ENCODE results near the gene PANK4. TPM values are rescaled to one million over a fixed set of nuclear protein-coding genes. Genes with fewer than 3 reads are reported as not detected.

The PANK4 gene
- total and polyA plus RNA-seq, 3 donors from 2014 or later = 23.2 to 84.7 (median 65.9) TPM

DNA sequence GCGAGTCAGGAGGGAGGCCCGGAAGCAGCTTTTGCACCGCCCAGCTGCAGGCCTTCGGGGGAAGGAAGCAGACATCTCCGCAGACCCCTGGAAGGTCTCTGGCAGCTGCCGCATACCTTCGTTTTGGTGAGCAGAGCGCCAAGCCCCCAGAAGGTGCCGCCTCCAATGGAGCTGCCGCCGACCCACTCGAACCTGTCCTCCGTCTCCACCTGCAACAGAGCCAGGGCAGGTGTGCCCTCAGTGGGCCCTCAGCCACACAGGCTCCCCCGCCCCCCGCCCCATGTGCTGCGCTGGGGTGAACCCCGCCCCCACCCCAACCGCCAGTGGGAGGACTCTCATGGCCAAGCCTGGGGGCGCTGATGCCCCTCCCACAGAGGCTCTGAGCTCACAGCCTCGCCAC lies 6.2 kb downstream of the PANK4 start:
- TF ChIP-seq, protein P1, sequence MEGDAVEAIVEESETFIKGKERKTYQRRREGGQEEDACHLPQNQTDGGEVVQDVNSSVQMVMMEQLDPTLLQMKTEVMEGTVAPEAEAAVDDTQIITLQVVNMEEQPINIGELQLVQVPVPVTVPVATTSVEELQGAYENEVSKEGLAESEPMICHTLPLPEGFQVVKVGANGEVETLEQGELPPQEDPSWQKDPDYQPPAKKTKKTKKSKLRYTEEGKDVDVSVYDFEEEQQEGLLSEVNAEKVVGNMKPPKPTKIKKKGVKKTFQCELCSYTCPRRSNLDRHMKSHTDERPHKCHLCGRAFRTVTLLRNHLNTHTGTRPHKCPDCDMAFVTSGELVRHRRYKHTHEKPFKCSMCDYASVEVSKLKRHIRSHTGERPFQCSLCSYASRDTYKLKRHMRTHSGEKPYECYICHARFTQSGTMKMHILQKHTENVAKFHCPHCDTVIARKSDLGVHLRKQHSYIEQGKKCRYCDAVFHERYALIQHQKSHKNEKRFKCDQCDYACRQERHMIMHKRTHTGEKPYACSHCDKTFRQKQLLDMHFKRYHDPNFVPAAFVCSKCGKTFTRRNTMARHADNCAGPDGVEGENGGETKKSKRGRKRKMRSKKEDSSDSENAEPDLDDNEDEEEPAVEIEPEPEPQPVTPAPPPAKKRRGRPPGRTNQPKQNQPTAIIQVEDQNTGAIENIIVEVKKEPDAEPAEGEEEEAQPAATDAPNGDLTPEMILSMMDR (IDR thresholded peaks at IDR 0.05) = no peak
- TF ChIP-seq POLR2A (IDR thresholded peaks at IDR 0.05) = no peak
- H3K9me3 ChIP-seq = no peaks in the 10 kb centered on the region
- peaks cover 2% of the 10 kb centered on the region for H3K36me3 ChIP-seq (ENCODE audit: low read depth, missing control alignments)
- no peaks in the 10 kb centered on the region for H3K27me3 ChIP-seq
- H3K4me3 ChIP-seq = no peak overlapping the region
- DNase-seq = no peak
- no peak overlapping the region for H3K27ac ChIP-seq
- WGBS, 2 donors = 94 to 97% methylated on average over 11 to 18 of the region's 20 CpGs
- intact Hi-C loops (cut with DNase I; ENCODE audit: low total_unique reads) = no loop called here
- peaks cover 16% of the 10 kb centered on the region for H3K4me1 ChIP-seq

- 94% methylated on average over 15 to 30 of the region's 30 CpGs for WGBS, 2 donors
- Histone ChIP-seq H3K4me3 (no peak overlapping the region), H3K36me3 (ENCODE audit: low read depth, missing control alignments) (peaks cover 2% of the 10 kb centered on the region), H3K9me3 (no peaks in the 10 kb centered on the region), H3K27me3 (no peaks in the 10 kb centered on the region), H3K27ac (no peak overlapping the region), H3K4me1 (peaks cover 11% of the 10 kb centered on the region)
- intact Hi-C loops (cut with DNase I; ENCODE audit: low total_unique reads) = no loop called here
- TF ChIP-seq POLR2A (IDR thresholded peaks at IDR 0.05) = no peak
- TF ChIP-seq, protein P1 (IDR thresholded peaks at IDR 0.05) = no peak
- DNase-seq = no peak
These were observed 6.7 kb downstream of the PANK4 start for GRCh38 chr1:2519729-2520128.

DNA sequence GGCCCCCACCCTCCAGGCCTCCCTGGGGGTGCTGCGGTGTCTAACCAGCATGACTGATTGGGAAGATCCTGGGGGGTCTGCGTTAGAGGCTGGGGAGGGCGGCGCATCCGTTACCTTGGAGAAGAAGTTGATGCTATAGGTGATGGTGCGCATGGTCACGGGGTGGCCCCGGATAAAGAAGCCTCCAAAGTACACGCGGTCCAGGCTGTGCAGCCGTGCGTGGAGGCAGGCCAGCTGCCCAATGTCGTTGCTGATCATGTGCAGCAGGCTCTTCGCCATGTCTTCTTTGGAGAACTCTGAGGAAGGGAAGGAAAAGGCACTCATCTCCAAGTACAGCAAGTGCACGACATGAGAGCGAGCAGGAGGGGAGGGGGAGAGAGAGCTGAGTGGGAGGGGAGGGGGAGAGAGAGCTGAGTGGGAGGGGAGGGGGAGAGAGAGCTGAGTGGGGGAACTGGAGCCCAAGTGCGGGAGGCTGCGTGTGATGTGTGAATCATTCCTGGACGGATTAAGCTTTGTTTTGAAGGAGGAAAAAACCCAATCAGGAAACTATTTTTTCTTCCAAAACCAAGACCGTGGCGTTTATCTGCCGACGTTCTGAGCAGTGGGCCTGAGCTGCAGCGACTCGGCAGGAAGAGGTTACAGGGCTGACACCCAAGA lies 7.2 kb downstream of the PANK4 start:
- no peak overlapping the region for H3K4me3 ChIP-seq
- intact Hi-C loops (cut with DNase I; ENCODE audit: low total_unique reads) = no loop called here
- DNase-seq = no peak
- 87 to 88% methylated on average over 25 of the region's 25 CpGs for WGBS, 2 donors
- TF ChIP-seq POLR2A (IDR thresholded peaks at IDR 0.05) = no peak
- TF ChIP-seq, protein P1 (IDR thresholded peaks at IDR 0.05) = no peak
- H3K4me1 ChIP-seq = peaks cover 5% of the 10 kb centered on the region
- no peaks in the 10 kb centered on the region for H3K9me3 ChIP-seq
- no peak overlapping the region for H3K27ac ChIP-seq
- H3K27me3 ChIP-seq = no peaks in the 10 kb centered on the region
- H3K36me3 ChIP-seq (ENCODE audit: low read depth, missing control alignments) = peaks cover 2% of the 10 kb centered on the region

- Histone ChIP-seq H3K36me3 (ENCODE audit: low read depth, missing control alignments) (peaks cover 2% of the 10 kb centered on the region), H3K27ac (no peak overlapping the region), H3K9me3 (no peaks in the 10 kb centered on the region), H3K4me3 (no peak overlapping the region), H3K27me3 (no peaks in the 10 kb centered on the region), H3K4me1 (peaks cover 2% of the 10 kb centered on the region)
- TF ChIP-seq POLR2A (IDR thresholded peaks at IDR 0.05) = no peak
- TF ChIP-seq, protein P1 (IDR thresholded peaks at IDR 0.05) = no peak
- DNase-seq = no peak
- intact Hi-C loops (cut with DNase I; ENCODE audit: low total_unique reads) = no loop called here
- WGBS, 2 donors = 93 to 98% methylated on average over 20 to 26 of the region's 26 CpGs
These were observed 7.9 kb downstream of the PANK4 start for GRCh38 chr1:2518528-2518927.

DNA sequence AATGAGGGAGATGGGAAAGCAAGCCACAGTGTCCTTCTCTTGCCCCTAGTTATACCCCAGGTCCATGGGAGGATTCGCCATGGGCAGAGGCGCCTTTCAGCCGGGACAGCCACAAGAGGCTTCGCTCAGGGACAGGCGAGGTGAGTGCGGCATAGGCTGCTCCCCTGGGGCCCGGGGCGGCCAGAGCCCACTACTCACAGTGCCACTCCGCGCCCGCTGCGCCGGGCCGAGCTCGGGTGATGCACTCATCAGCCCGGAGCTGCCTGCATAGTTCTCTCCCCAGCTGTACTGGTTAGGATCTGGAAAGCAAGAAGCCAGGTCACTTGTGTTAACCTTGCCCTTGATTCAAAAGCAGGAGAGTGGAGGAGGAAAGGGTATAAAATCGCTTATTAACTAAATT lies 8.4 kb downstream of the PANK4 start:
- Histone ChIP-seq H3K27me3 (no peaks in the 10 kb centered on the region), H3K27ac (no peak overlapping the region), H3K36me3 (ENCODE audit: low read depth, missing control alignments) (peaks cover 2% of the 10 kb centered on the region), H3K9me3 (no peaks in the 10 kb centered on the region), H3K4me1 (peaks cover 2% of the 10 kb centered on the region), H3K4me3 (no peak overlapping the region)
- intact Hi-C loops (cut with DNase I; ENCODE audit: low total_unique reads) = no loop called here
- no peak for DNase-seq
- WGBS, 2 donors = 95 to 96% methylated on average over 10 to 17 of the region's 17 CpGs
- TF ChIP-seq, protein P1 (IDR thresholded peaks at IDR 0.05) = no peak
- no peak for TF ChIP-seq POLR2A (IDR thresholded peaks at IDR 0.05)

Measured in testis (tissue), 3 donors.